Measurements from ENCODE around the gene SNRPD1.

- TF ChIP-seq CTCF (IDR thresholded peaks at IDR 0.05) (peak in 2 of 4 donors; percentile 17 to 31), POLR2A (IDR thresholded peaks at IDR 0.05) (no peak)
Observed at GRCh38 chr18:21599585-21600525, 12.3 kb upstream of the SNRPD1 start.

Data from right lobe of liver (tissue), 4 donors.